K562 (cell line): ENCODE measurements around the gene FGF2. TPM values are rescaled to one million over a fixed set of nuclear protein-coding genes. Genes with fewer than 3 reads are reported as not detected.
A peak's percentile ranks its signal among the peaks of the same experiment; 100 is the strongest.

Experiments used
- CAMTA2 ChIP-seq: fragments of 250-450 bp; sonication (Bioruptor Pico); conservative IDR thresholded peaks from 2 replicates; pipeline ENCODE4 v1.5.1; 2022
- CBFA2T3 ChIP-seq: fragments of 450-650 bp; IDR thresholded peaks from 2 replicates; pipeline ENCODE4 v1.6.1; 2017
- CREB5 ChIP-seq: fragments of 250-450 bp; sonication (Bioruptor Pico); IDR thresholded peaks from 2 replicates; pipeline ENCODE4 v1.5.0; 2020; ENCODE audit warnings: mild to moderate bottlenecking
- CREM ChIP-seq: IDR thresholded peaks from 2 replicates; pipeline ENCODE4 v1.6.1; 2014; ENCODE audit warnings: antibody characterized with exemption, low read depth
- EGR1 ChIP-seq: fragments of 450-650 bp; conservative IDR thresholded peaks from 2 replicates; pipeline ENCODE4 v1.6.1; 2017; ENCODE audit warnings: mild to moderate bottlenecking
- ERF ChIP-seq: fragments of 450-650 bp; formaldehyde crosslinking; IDR thresholded peaks from 2 replicates; pipeline ENCODE4 v1.4.0; 2020; ENCODE audit warnings: mild to moderate bottlenecking, mixed read lengths
- ESRRA ChIP-seq: fragments of 450-650 bp; IDR thresholded peaks from 2 replicates; pipeline ENCODE4 v1.6.1; 2014; ENCODE audit warnings: low read depth, mild to moderate bottlenecking, moderate library complexity, borderline replicate concordance
- HDAC6 ChIP-seq: IDR thresholded peaks from 2 replicates; pipeline ENCODE4 v1.6.1; 2012; ENCODE audit warnings: low read depth, mild to moderate bottlenecking, control low read depth, inconsistent platforms, low read length, moderate library complexity
- HLTF ChIP-seq: fragments of 450-650 bp; IDR thresholded peaks from 2 replicates; pipeline ENCODE4 v1.6.1; 2016
- LARP7 ChIP-seq: fragments of 450-650 bp; IDR thresholded peaks from 2 replicates; pipeline ENCODE4 v1.6.1; 2016
- LCOR ChIP-seq: sonication (generic); formaldehyde crosslinking; IDR thresholded peaks from 2 replicates; pipeline ENCODE4 v1.8.0; 2022; ENCODE audit warnings: mild to moderate bottlenecking, missing genetic modification reagents
- MCM5 ChIP-seq: fragments of 450-650 bp; IDR thresholded peaks from 2 replicates; pipeline ENCODE4 v1.6.1; 2016; ENCODE audit warnings: low read depth
- MEIS2 ChIP-seq: fragments of 450-650 bp; IDR thresholded peaks from 2 replicates; pipeline ENCODE4 v1.6.1; 2014; ENCODE audit warnings: mild to moderate bottlenecking; ENCODE audit not compliant: partially characterized antibody
- NCOR1 ChIP-seq: fragments of 450-650 bp; IDR thresholded peaks from 2 replicates; pipeline ENCODE4 v1.6.1; 2016; ENCODE audit warnings: mild to moderate bottlenecking, moderate library complexity
- NFIC ChIP-seq: fragments of 450-650 bp; IDR thresholded peaks from 2 replicates; pipeline ENCODE4 v1.6.1; 2017; ENCODE audit warnings: mild to moderate bottlenecking, inconsistent platforms
- NR2C1 ChIP-seq, 2 experiments: fragments of 450-650 bp; IDR thresholded peaks; 2 replicates each; pipeline ENCODE4 v1.6.1; 2017; ENCODE audit warnings: mild to moderate bottlenecking in 2 of 2, antibody characterized with exemption in 1 of 2, inconsistent platforms in 1 of 2, missing compliant biosample characterization in 1 of 2, missing genetic modification characterization in 1 of 2
- POLR2AphosphoS5 ChIP-seq: IDR thresholded peaks from 2 replicates; pipeline ENCODE4 v1.6.1; 2011; ENCODE audit warnings: mild to moderate bottlenecking, low read depth, low read length, moderate library complexity; ENCODE audit not compliant: control insufficient read depth, insufficient read depth
- PPARD ChIP-seq: fragments of 250-450 bp; sonication (Bioruptor Pico); IDR thresholded peaks from 2 replicates; pipeline ENCODE4 v1.8.0; 2022; ENCODE audit warnings: inconsistent platforms, mild to moderate bottlenecking, moderate library complexity
- RBBP5 ChIP-seq: fragments of 200-600 bp; sonication (generic); IDR thresholded peaks from 2 replicates; pipeline ENCODE4 v1.6.1; 2012; ENCODE audit warnings: borderline replicate concordance, mild to moderate bottlenecking, low read length, control low read depth, inconsistent platforms; ENCODE audit not compliant: insufficient read depth, poor library complexity, severe bottlenecking
- RBM22 ChIP-seq: fragments of 200-400 bp; formaldehyde crosslinking; IDR thresholded peaks from 2 replicates; pipeline ENCODE4 v1.6.1; 2018; ENCODE audit warnings: low read length, low read depth; ENCODE audit not compliant: poor library complexity, severe bottlenecking
- RBM25 ChIP-seq: fragments of 200-400 bp; formaldehyde crosslinking; IDR thresholded peaks from 2 replicates; pipeline ENCODE4 v1.6.1; 2018; ENCODE audit warnings: low read length, low read depth, moderate library complexity; ENCODE audit not compliant: severe bottlenecking
- SAFB ChIP-seq: fragments of 200-400 bp; formaldehyde crosslinking; IDR thresholded peaks from 2 replicates; pipeline ENCODE4 v1.6.1; 2017; ENCODE audit warnings: low read depth, low read length, borderline replicate concordance
- SREBF2 ChIP-seq: sonication (generic); formaldehyde crosslinking; IDR thresholded peaks from 2 replicates; pipeline ENCODE4 v1.4.0; 2020; ENCODE audit warnings: mild to moderate bottlenecking, missing genetic modification reagents
- SRSF3 ChIP-seq: fragments of 200-400 bp; formaldehyde crosslinking; IDR thresholded peaks from 2 replicates; pipeline ENCODE4 v1.6.1; 2016; ENCODE audit warnings: mild to moderate bottlenecking, low read length, moderate library complexity; ENCODE audit not compliant: insufficient read depth
- SRSF9 ChIP-seq: fragments of 200-400 bp; formaldehyde crosslinking; IDR thresholded peaks from 2 replicates; pipeline ENCODE4 v1.6.1; 2017; ENCODE audit warnings: low read depth, low read length, borderline replicate concordance
- TAL1 ChIP-seq: fragments of 450-650 bp; IDR thresholded peaks from 2 replicates; pipeline ENCODE4 v1.6.1; 2016; ENCODE audit warnings: mild to moderate bottlenecking
- TFAP4 ChIP-seq: sonication (generic); formaldehyde crosslinking; IDR thresholded peaks from 2 replicates; pipeline ENCODE4 v1.8.0; 2022; ENCODE audit warnings: missing genetic modification reagents, mild to moderate bottlenecking, moderate library complexity, borderline replicate concordance
- USF2 ChIP-seq: sonication (generic); formaldehyde crosslinking; IDR thresholded peaks from 2 replicates; pipeline ENCODE4 v1.5.0; 2020; ENCODE audit warnings: missing genetic modification reagents
- ZNF699 ChIP-seq: fragments of 250-450 bp; sonication (Bioruptor Pico); IDR thresholded peaks from 2 replicates; pipeline ENCODE4 v1.8.0; 2021; ENCODE audit warnings: mild to moderate bottlenecking, moderate library complexity; ENCODE audit not compliant: insufficient replicate concordance
- ZNF717 ChIP-seq: fragments of 250-450 bp; sonication (Bioruptor Pico); IDR thresholded peaks from 2 replicates; pipeline ENCODE4 v1.5.0; 2021
- ZNF77 ChIP-seq: fragments of 250-450 bp; sonication (Bioruptor Pico); IDR thresholded peaks from 2 replicates; pipeline ENCODE4 v1.5.0; 2020
- polyA plus RNA-seq, 8 experiments: library from polyadenylated mRNA; depleted of rRNA in 4 of 8; stranded (reverse) in 5 of 8; unstranded in 3 of 8; fragments of >200 nt; fragmentation: Nextera tagmentation in 2 of 8; fragmentation: Illumina TruSeq in 1 of 8; extraction: Ambion mirVana in 2 of 8; extraction: Trizol in 1 of 8; gene quantifications; 2 replicates each; pipeline versions ENCODE4 v1.2.1 to v1.2.3, GENCODE V29; 2011 to 2014; ENCODE audit warnings: inconsistent platforms in 1 of 8, missing spikeins in 1 of 8
- total RNA-seq, 7 experiments: library from RNA; depleted of rRNA in 6 of 7; stranded (reverse); fragments of >200 nt in 6 of 7; fragmentation: Illumina TruSeq in 2 of 7; extraction: Trizol in 2 of 7; gene quantifications; 2 replicates each; pipeline versions ENCODE4 v1.2.1 to v1.2.3, GENCODE V29; 2011 to 2021; ENCODE audit warnings: low replicate concordance in 1 of 7

The FGF2 gene
- total and polyA plus RNA-seq, 9 of the 15 experiments (the other 6 are each of a cell fraction or from before 2014, with no cell fraction given): 2.5 to 19.4 (median 9.2) TPM

GRCh38 chr4:122821092-122821491, 5.5 kb upstream of the FGF2 start (continued):
- no peak for TF ChIP-seq RBBP5
- TF ChIP-seq MEIS2: peak; percentile 50
- TF ChIP-seq LARP7: no peak
- no peak for TF ChIP-seq HLTF
- no peak for TF ChIP-seq USF2
- TF ChIP-seq TFAP4 (CRISPR knock-in tag): no peak
- TF ChIP-seq ESRRA: no peak
- no peak for TF ChIP-seq EGR1
- TF ChIP-seq SAFB: no peak
- TF ChIP-seq TAL1: peak; percentile 28; the same call in 1 of the 2 replicates
- no peak for TF ChIP-seq SRSF3
- no peak for TF ChIP-seq RBM22
- no peak for TF ChIP-seq PPARD
- no peak for TF ChIP-seq ZNF699
- TF ChIP-seq RBM25: no peak
- TF ChIP-seq CAMTA2 (CRISPR knock-in tag): no peak
- TF ChIP-seq CREB5 (CRISPR knock-in tag): no peak
- no peak for TF ChIP-seq ZNF717 (CRISPR knock-in tag)
- peak; percentile 78 for TF ChIP-seq CBFA2T3
- no peak for TF ChIP-seq ERF (CRISPR knock-in tag)
- TF ChIP-seq POLR2AphosphoS5: peak; percentile 24; the same call in 1 of the 2 replicates
- no peak for TF ChIP-seq CREM
- no peak for TF ChIP-seq SREBF2 (CRISPR knock-in tag)
- no peak for TF ChIP-seq MCM5
- TF ChIP-seq NR2C1 (IDR thresholded peaks at IDR 0.05): no peak
- TF ChIP-seq NR2C1 (tag; IDR thresholded peaks at IDR 0.05): no peak
- no peak for TF ChIP-seq HDAC6
- TF ChIP-seq NFIC: no peak
- no peak for TF ChIP-seq LCOR (CRISPR knock-in tag)
- TF ChIP-seq ZNF77 (CRISPR knock-in tag): no peak
- no peak for TF ChIP-seq SRSF9
- peak; percentile 30; the same call in 1 of the 2 replicates for TF ChIP-seq NCOR1
